Muscle of leg (tissue), 16 donors: ENCODE results near the gene MRAP. TPM values are rescaled to one million over a fixed set of nuclear protein-coding genes. Genes with fewer than 3 reads are reported as not detected.
A peak's percentile ranks its signal among the peaks of the same experiment; 100 is the strongest.
"Not testable (repeated sequence)": the region's sequence is repeated elsewhere in the genome, so short reads cannot be mapped to it uniquely, and the experiment has no call there.

Experiments used
- DNase-seq: peaks from one replicate; pipeline ENCODE4 v3.0.0; 2013
- H3K27ac ChIP-seq: one replicate; pipeline ENCODE4 v1.5.1; 2013; ENCODE audit warnings: mild to moderate bottlenecking, low read length, control low read depth
- H3K27me3 ChIP-seq: one replicate; pipeline ENCODE4 v1.6.1; 2013; ENCODE audit warnings: low read length; ENCODE audit not compliant: control insufficient read depth, insufficient read depth
- H3K36me3 ChIP-seq: one replicate; pipeline ENCODE4 v1.6.1; 2013; ENCODE audit warnings: low read length; ENCODE audit not compliant: control insufficient read depth, insufficient read depth
- H3K4me1 ChIP-seq: one replicate; pipeline ENCODE4 v1.6.1; 2013; ENCODE audit warnings: low read length; ENCODE audit not compliant: control insufficient read depth, insufficient read depth
- H3K4me3 ChIP-seq: one replicate; pipeline ENCODE4 v1.5.1; 2013; ENCODE audit warnings: low read length, control low read depth
- H3K9me3 ChIP-seq: replicated peaks from 2 replicates; pipeline ENCODE4 v1.6.1; 2013; ENCODE audit warnings: low read depth, low read length; ENCODE audit not compliant: control insufficient read depth
- WGBS: methylation state at CpG from one replicate; pipeline ENCODE4 v1.1.5; 2013; ENCODE audit warnings: missing lambda C conversion rate; ENCODE audit not compliant: insufficient coverage; 5-methylcytosine and 5-hydroxymethylcytosine counted together
- long read RNA-seq, 11 donors: transcript quantifications; one replicate each; lab custom pipeline, GENCODE V29; 2026
- polyA plus RNA-seq, 8 donors: library from polyadenylated mRNA; unstranded; fragments of 120-200 nt; gene quantifications; one replicate each; pipeline versions ENCODE4 v1.2.1 to v1.2.3, GENCODE V29; 2013; ENCODE audit warnings: inconsistent platforms in 1 of 8, low replicate concordance in 1 of 8; ENCODE audit not compliant: insufficient read length in 8 of 8, insufficient read depth in 1 of 8
- total RNA-seq: library from RNA; stranded (reverse); fragments of 120-200 nt; gene quantifications from one replicate; pipeline ENCODE4 v1.2.4, GENCODE V29; 2013

The MRAP gene
- not detected for total RNA-seq
- polyA plus RNA-seq = 1 to 10 TPM in 1 of 8 donors, under 1 TPM in 2, not detected in 5; 0.20 to 1.2 (median 0.45) TPM
- long read RNA-seq, donor 1 = 0 reads
- long read RNA-seq, donor 2 = 0 reads
- long read RNA-seq, donor 3 = 0 reads
- long read RNA-seq, donor 4 = 0 reads
- long read RNA-seq, donor 5 = 0 reads
- long read RNA-seq, donor 6 = 0 reads
- long read RNA-seq, donor 7 = 0 reads
- long read RNA-seq, donor 8 = 0 reads
- long read RNA-seq, donor 9, partial matches to known transcripts = 20 of 21 reads
- long read RNA-seq, donor 9, other reads (novel, unspliced or antisense) = 0 of 21 reads
- long read RNA-seq, donor 10 = 0 reads
- long read RNA-seq, donor 11 = 0 reads

DNA sequence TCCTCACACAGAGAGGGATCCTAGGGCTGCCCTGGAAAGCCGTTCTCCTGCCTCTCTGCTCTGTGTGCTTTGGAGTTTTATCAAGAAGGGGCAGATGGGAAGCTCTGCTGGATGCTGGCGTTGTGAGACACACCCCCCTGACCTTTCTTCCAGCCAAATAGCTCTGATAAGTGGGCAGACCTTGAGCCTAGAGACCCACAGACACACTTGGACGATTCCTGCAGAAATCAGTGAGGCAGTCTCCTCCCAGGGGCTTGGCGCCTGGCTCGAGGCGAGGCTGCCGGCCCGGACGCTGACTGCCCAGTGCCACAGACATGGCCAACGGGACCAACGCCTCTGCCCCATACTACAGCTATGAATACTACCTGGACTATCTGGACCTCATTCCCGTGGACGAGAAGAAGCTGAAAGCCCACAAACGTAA, at the start of gene MRAP:
MRAP (plus strand) TSS at position 198 of the 424 bp plus-strand sequence; CDS start at position 315, 117 bp downstream.
- H3K9me3 ChIP-seq = no peaks in the 10 kb centered on the region
- H3K36me3 ChIP-seq = peaks cover 12% of the 10 kb centered on the region
- H3K27me3 ChIP-seq = no peaks in the 10 kb centered on the region
- no peak within 1 kb of the TSS for H3K4me3 ChIP-seq
- no peak within 1 kb of the TSS for H3K27ac ChIP-seq
- no peak for DNase-seq
- H3K4me1 ChIP-seq = no peaks in the 10 kb centered on the region
- WGBS = 83% methylated on average over 7 of the region's 14 CpGs

DNA sequence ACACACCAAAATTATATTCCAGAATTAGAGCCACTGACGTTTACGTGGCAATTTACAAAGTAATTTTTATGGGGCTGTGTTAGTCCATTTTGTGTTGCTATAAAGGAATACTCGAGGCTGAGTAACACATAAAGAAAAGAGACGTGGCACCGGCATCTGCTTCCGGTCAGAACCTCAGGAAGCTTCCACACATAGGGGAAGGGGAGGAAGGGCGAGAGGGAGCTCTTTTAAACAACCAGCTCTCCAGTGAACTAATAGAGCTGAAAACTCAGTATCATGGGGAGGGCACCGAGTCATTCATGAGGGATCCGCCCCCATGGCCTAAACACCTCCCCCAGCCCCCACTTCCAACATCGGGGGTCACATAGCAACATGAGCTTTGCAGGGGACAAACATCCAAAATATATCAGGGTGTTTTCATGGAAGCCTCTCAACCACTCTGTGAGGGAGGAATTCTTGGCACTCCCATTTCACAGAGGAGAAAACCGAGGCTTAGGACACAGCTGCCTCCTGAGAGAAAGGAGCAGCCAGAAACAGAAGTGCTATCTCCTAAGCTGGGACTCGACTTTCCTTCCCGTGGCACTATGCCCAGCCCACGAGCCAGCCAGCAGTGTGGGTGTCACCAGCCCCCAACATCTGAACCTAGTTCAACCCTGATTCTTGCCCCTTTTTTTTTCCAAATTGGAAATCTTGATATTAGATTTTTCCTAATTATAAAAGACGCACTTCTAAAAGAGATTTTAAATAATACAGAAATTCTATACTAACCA, 49.0 kb upstream of the MRAP start:
- no peak for DNase-seq
- Histone ChIP-seq H3K4me3 (no peak overlapping the region), H3K27me3 (peaks cover 2% of the 10 kb centered on the region), H3K4me1 (peaks cover 17% of the 10 kb centered on the region), H3K9me3 (no peaks in the 10 kb centered on the region), H3K36me3 (no peaks in the 10 kb centered on the region), H3K27ac (no peak overlapping the region)
- 61% methylated on average over 4 of the region's 15 CpGs for WGBS

DNA sequence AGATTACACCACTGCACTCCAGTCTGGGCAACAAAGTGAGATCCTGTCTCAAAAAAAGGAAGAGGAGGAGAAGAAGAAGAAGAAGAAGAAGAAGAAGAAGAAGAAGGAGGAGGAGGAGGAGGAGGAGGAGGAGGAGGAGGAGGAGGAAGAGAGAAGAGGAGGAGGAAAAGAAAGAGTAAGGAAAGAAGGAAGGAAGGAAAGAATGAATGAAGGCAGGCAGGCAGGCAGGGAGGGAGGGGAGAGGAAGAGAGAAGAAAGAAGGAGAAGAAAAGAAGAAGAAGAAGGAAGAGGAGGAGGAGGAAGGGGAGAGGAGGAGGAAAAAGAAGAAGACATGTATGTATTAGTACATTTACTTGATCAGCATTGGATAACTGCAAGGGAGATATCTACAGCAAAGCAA, 46.5 kb upstream of the MRAP start:
- no peak for DNase-seq
- Histone ChIP-seq H3K9me3 (no peaks in the 10 kb centered on the region), H3K36me3 (no peaks in the 10 kb centered on the region), H3K4me1 (peaks cover 27% of the 10 kb centered on the region), H3K27ac (no peak overlapping the region), H3K27me3 (peaks cover 1% of the 10 kb centered on the region), H3K4me3 (no peak overlapping the region)

DNA sequence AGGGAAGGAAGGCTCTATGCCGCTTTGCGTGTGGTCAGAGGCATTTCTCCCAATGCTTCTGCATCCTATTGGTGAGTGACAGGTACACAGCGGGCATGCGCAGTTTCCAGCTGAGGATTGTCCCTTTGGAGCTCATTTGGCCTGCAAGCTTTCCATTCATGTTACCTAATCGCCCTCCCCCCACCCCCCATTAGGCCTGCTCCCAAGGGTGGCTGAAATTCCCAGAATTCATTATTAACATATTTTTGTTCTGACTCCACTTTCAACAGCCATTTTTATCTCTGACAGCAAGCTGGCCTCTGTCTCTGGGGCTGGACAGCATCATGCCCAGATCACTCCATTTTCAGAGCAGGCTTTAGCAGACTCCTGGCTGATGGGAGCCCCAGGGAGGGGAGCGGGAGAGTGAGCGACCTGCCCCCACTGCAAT, 45.4 kb upstream of the MRAP start:
- no peak overlapping the region for H3K27ac ChIP-seq
- peaks cover 37% of the 10 kb centered on the region for H3K4me1 ChIP-seq
- no peaks in the 10 kb centered on the region for H3K36me3 ChIP-seq
- H3K9me3 ChIP-seq = no peaks in the 10 kb centered on the region
- no peaks in the 10 kb centered on the region for H3K27me3 ChIP-seq
- WGBS = 69% methylated on average over 6 of the region's 7 CpGs
- no peak overlapping the region for H3K4me3 ChIP-seq
- DNase-seq = no peak

DNA sequence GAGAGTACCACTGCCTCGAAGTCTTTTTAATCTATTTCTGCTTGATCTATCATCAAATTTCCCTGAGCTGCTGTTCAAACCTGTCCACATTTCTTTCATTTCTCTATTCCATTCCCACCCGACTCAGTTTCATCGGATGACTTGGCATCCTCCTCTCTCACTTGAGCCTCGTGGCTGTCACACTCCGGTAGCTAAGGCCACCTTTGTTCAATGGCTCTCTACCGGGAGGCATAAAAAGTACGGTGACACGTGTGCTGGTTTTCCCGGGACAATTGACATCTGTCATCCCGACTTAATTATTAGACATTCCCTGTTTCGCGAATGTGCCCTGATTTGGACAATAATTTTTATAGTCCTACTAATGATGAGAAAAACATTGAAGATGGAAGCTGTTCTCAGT, 42.4 kb upstream of the MRAP start:
- H3K4me1 ChIP-seq = peaks cover 22% of the 10 kb centered on the region
- H3K27me3 ChIP-seq = no peaks in the 10 kb centered on the region
- no peaks in the 10 kb centered on the region for H3K9me3 ChIP-seq
- peak; percentile 36 for DNase-seq
- peak overlapping the region; percentile 60 for H3K27ac ChIP-seq
- no peaks in the 10 kb centered on the region for H3K36me3 ChIP-seq
- WGBS = 24% methylated on average over 9 of the region's 12 CpGs
- H3K4me3 ChIP-seq = no peak overlapping the region

DNA sequence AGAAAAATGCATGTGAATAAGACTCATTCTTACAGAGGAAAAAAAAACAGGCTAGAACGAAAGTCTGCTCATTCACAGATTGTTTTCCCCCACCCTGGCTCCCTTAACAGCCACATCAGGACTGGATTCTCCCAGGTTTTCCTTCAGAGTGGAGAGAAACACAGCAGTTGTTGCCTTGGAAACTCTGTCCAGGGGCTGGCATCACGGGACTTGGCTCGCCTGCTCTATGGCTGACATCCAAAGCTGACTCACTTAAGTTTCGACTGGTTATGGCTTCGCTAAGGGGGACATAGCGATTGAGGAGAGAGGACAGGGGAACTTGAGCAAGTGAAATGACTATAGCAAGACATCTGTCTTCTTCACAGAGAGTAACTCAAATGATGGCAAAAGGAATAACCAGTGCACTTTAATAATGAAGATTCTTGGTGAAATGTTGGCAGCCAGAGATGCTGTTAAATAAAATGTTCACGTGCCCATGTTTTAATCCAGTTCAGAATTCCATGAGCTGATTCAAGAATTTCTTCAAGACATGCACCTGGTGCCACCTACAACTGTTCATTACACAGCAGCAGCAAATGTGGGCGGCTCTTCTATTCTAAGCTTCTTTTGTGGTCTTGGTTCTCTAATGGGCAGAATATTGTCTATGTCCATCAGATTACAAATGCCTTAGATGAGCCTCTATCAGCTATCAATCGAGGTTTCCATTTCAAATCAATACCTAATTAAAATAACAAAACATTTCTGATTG, 41.6 kb upstream of the MRAP start:
- peaks cover 2% of the 10 kb centered on the region for H3K27me3 ChIP-seq
- no peak overlapping the region for H3K4me3 ChIP-seq
- peaks cover 22% of the 10 kb centered on the region for H3K4me1 ChIP-seq
- H3K36me3 ChIP-seq = no peaks in the 10 kb centered on the region
- peak overlapping the region; percentile 60 for H3K27ac ChIP-seq
- 16% methylated on average over 6 of the region's 9 CpGs for WGBS
- DNase-seq = peak; percentile 96
- H3K9me3 ChIP-seq = no peaks in the 10 kb centered on the region

DNA sequence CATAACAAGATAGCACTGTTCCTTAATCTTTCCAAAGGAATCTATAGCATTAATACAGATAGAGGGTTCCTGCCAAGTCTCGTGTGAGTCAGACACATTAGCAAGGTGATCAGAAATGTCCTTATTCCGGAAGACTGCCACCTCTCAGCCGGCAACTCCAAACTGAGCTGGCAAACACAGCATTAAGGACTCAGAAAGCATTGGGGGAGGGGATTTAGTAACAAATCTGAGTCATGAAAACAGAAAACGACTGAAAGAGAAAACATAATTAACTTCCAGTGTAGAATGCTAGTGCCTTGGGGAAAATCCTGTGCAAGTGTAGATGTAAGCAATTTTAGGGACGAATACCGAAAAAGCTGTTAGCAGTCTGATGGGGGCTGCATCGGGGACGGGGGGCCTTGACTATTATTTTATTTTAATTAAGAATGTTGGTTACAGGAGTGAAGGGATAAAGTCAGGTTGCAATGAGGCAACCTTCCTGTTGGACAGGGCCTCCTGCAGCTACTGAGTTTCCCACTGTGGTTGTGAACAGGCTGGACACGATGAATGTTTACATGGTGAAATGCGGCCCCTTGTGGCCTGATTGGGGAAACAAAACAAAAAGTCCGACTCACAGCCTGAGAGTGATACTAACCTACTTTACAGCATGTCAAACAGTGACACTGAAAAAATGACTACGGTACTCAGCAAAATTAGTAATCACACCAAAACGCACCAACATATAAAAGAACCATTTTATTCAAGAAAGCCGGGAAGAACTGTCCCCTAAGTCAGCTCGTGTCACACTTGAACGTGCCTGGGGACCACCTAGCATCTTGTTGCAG, 40.5 kb upstream of the MRAP start:
- no peaks in the 10 kb centered on the region for H3K9me3 ChIP-seq
- peak; percentile 92 for DNase-seq
- H3K27me3 ChIP-seq = peaks cover 2% of the 10 kb centered on the region
- 30% methylated on average over 11 of the region's 16 CpGs for WGBS
- no peak overlapping the region for H3K4me3 ChIP-seq
- H3K27ac ChIP-seq = no peak overlapping the region
- H3K4me1 ChIP-seq = peaks cover 22% of the 10 kb centered on the region
- H3K36me3 ChIP-seq = no peaks in the 10 kb centered on the region

DNA sequence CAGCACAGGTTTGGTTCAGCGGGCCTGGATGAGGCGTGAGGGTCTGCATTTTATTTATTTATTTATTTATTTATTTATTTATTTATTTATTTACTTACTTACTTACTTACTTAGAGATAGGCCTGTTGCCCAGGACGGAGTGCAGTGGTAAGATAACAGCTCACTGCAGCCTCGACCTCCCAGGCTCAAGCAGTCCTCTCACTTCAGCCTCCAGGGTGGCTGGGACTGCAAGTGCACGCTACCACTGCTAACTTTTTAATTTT, 39.9 kb upstream of the MRAP start:
- H3K27me3 ChIP-seq, H3K4me3 ChIP-seq, H3K9me3 ChIP-seq, H3K27ac ChIP-seq, DNase-seq, H3K36me3 ChIP-seq: not testable (repeated sequence)
- H3K4me1 ChIP-seq = peaks cover 22% of the 10 kb centered on the region
- 96% methylated on average over 3 of the region's 5 CpGs for WGBS

DNA sequence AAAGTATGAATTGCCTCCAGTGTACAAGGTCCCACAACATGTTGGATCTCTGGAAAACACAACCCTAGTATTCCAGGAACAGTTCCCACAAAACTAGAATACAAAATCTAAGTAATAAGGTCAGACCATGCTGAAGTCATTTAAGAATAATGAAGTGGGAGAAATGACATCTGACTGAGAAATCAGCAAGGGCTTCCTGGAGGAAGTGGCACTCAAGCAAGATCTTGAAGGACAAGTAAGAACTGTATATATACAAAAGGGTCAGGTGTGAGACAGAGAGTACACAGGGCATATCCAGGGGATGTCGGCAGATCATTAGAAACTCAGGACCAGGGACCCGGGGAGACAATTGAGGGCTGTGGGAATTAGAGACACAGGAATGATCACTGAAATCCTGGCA, 38.5 kb upstream of the MRAP start:
- 100% methylated on average over 2 of the region's 2 CpGs for WGBS
- Histone ChIP-seq H3K27me3 (peaks cover 2% of the 10 kb centered on the region), H3K9me3 (no peaks in the 10 kb centered on the region), H3K27ac (no peak overlapping the region), H3K4me1 (peaks cover 22% of the 10 kb centered on the region), H3K4me3 (no peak overlapping the region), H3K36me3 (no peaks in the 10 kb centered on the region)
- DNase-seq = no peak
